ENCODE data around the gene CDKL4.
"Not testable (repeated sequence)": the region's sequence is repeated elsewhere in the genome, so short reads cannot be mapped to it uniquely, and the experiment has no call there.

Gene CDKL4

DNA sequence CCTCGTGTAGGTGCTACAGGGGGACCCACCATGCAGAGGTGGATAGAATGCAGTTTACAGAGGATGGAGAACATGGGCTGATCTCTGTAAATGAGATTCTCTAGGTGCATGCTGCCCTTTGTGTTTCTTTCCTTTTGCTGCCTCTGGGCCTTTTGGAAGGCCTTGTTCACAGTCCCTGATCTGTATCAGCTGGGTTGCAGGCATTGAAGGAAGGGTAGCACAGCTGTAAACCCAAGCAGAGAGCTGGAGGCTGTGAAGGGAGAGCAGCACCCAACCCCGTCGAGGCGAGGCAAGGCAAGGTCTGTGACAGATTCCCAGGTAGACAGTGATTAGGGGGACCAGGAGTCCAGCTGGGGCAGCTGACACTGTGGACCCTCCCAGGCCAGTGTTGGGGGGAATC, 66.8 kb downstream of the CDKL4 start:
- no peak for DNase-seq

GRCh38 chr2:39175026-39175812, 68.6 kb downstream of the CDKL4 start:
- no peak for DNase-seq

DNA sequence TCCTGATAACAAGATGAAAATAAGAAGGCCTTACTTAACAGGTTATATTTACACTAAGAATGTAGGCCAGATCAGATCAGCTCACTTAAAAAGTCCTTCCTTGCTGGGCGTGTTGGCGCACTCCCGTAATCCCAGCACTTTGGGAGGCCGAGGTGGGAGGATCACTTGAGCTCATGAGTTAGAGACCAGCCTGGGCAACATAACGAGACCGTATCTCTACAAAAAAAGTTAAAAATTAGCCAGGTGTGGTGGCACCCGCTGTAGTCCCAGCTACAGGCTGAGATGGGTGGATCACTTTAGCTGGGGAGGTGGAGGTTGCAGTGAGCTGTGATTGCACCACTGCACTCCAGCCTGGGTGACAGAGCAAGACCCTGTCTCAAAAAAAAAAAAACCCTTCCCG, 69.7 kb downstream of the CDKL4 start:
- no peak for DNase-seq

GRCh38 chr2:39172047-39172706, 71.6 kb downstream of the CDKL4 start:
- not testable (repeated sequence) for DNase-seq

DNA sequence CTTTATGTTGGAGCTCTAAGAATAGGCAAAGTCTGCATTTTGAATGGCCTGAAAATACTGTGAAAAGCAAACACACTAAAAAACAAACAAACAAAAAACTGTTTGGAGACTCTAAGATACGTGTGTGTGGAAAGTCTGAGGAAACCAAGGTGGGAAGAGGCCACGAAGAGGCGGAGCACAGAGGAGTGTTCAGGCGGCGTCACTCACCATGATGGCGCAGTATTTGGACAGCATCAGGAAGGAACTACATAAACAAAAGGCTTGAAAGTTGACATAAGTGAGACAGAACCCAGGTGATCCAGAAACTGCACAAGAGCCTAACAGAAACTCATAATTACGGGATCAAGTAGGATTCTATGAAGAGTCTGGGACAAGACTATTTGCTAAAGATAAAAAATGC, 72.1 kb downstream of the CDKL4 start:
- DNase-seq = no peak

- no peak for DNase-seq
Measured at GRCh38 chr2:39164089-39164488, 79.7 kb downstream of the CDKL4 start.

DNA sequence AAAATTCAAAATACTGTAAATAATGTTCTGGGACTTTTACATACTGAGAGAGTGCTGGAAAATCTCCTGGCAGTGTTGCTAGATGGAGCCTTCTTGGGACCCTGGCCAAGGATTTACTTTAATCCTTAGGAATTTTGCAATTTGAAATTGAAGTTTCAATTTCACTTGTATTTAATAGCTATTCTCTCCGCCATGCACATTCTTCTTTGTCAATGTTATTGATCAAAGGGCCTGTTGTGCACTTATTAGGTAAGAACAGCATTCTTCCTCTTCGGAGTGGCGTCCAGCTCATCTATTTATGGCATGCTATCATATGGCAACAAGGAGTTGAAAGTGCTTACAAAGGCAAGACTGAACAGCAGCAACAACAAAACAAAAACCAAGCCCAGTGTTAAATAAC, 82.8 kb downstream of the CDKL4 start:
- DNase-seq = no peak

DNA sequence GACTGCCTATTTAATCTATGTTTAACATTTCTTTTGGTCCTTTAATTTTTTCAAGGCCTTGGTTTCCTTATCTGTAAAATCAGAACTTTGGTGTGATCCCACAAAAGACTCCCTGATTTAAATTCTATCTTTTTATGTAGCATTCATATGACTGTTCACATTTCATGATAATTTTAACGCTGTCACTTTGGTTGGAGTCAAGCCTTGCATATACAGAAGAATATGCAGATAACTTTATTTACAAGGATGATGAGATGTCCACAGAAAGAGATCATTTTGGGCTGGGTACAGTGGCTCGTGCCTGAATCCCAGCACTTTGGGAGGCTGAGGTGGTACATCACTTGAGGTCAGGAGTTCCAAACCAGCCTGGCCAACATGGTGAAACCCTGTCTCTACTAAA, 84.5 kb downstream of the CDKL4 start:
- no peak for DNase-seq

DNA sequence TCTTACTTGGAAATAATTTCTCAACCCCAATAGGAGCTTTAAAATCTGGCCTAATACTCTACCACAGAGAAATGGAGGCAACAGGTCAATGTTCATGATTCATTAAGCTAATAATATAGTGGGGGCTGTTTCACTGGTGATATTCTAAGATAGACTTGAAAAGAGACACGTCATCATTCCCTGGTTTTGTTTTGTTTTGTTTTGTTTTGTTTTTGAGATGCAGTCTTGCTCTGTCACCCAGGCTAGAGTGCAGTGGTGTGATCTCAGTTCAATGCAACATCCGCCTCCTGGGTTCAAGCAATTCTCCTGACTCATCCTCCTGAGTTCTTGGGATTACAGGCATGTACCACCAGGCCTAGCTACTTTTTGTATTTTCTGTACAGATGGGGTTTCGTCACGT, 85.4 kb downstream of the CDKL4 start:
- DNase-seq = no peak

- no peak for DNase-seq
Measured at GRCh38 chr2:39156846-39157245, 86.9 kb downstream of the CDKL4 start.

DNA sequence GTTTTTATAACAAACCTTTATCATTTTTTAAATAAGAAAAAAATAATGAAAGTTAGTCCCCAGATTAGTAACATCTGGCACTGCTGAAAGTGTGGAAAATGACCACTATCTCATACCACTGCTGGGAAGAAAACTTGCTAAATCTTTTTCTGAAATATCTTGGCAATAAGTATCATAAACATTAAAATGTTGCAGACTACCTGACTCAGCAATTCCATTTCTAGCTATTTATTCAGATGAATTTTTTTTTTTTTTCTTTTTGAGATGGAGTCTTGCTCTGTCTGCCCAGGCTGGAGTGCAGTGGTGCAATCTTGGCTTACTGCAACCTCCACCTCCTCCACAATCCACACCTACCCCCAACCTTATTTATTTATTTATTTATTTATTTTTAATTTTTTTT, 87.7 kb downstream of the CDKL4 start:
- DNase-seq = no peak

DNA sequence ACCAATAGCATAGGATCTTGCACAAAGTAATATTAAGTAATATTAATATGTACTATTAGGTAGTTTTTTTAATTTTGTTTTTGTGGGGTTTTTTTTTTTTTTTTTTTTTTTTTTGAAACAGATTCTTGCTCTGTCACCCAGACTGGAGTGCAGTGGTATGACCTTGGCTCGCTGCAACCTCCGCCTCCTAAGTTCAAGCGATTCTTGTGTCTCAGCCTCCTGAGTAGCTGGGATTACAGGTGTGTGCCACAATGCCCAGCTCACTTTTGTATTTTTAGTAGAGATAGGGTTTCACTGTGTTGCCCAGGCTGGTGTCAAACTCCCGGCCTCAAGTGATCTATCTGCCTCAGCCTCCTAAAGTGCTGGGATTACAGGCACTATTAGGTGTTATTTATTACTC, 88.2 kb downstream of the CDKL4 start:
- not testable (repeated sequence) for DNase-seq

GRCh38 chr2:39154944-39155343, 88.8 kb downstream of the CDKL4 start:
- DNase-seq = no peak

DNA sequence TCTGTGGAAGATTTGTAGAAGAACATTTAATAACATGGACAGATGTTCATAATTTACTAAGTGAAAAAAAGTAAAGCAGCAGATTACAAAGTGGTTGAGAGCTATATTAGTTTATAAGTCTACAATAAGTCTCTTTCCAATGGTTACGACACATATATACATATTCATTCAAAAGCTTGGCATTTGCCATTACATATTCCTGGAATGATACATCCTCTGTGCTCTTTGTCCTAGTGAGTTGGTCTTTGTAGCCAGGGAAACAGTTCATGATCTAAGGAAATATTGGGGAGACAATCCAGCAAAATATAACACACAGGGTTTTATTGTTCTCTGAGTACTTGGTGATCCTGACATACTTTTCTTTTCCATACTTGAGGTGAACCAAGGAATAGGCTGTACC, 90.5 kb downstream of the CDKL4 start:
- no peak for DNase-seq

GRCh38 chr2:39152504-39152903, 91.3 kb downstream of the CDKL4 start:
- DNase-seq = no peak

GRCh38 chr2:39150890-39151497, 92.8 kb downstream of the CDKL4 start:
- peak; percentile 24 for DNase-seq

DNA sequence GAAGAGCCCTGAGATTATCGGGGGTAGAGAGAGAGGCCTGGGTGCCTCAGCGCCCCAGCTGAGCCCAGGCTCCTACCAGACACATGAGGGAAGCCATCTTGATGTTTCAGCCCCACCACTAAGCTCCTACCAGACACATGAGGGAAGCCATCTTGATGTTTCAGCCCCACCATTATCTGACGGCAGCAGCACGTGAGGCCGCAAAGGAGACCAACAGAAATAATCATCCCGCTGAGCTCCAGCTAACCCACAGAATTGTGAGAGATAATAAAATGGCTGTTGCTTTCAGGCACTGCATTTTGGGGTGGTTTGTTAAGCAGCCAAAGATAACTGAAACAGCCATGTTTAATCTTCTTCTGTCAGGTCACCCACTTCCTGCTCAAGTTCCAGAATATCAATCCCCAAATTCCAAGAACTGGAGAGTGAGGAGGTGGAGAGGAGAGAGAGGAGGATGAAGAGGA, 93.6 kb downstream of the CDKL4 start:
- DNase-seq = no peak

GRCh38 chr2:39146630-39147029, 97.1 kb downstream of the CDKL4 start:
- no peak for DNase-seq

GRCh38 chr2:39145906-39146421, 97.8 kb downstream of the CDKL4 start:
- no peak for DNase-seq

DNA sequence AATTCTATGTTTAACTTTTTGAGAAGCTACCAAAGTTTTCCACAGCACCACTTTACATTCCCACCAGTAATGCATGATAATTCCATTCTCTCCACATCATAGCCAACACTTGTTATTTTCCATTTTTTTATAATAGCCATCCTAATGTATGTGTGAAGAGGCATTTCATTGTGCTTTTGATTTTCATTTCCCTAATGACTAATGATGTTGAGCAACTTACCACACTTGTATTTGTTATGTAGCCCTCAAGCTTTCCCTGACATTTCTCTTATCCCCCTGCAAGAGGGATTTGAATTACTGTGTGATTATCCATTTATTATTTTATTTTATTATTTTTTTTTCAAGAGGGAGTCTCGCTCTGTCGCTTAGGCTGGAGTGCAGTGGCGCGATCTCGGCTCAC, 99.4 kb downstream of the CDKL4 start:
- DNase-seq = no peak

- no peak for DNase-seq
Measured at GRCh38 chr2:39142904-39143605, 100.7 kb downstream of the CDKL4 start.

DNA sequence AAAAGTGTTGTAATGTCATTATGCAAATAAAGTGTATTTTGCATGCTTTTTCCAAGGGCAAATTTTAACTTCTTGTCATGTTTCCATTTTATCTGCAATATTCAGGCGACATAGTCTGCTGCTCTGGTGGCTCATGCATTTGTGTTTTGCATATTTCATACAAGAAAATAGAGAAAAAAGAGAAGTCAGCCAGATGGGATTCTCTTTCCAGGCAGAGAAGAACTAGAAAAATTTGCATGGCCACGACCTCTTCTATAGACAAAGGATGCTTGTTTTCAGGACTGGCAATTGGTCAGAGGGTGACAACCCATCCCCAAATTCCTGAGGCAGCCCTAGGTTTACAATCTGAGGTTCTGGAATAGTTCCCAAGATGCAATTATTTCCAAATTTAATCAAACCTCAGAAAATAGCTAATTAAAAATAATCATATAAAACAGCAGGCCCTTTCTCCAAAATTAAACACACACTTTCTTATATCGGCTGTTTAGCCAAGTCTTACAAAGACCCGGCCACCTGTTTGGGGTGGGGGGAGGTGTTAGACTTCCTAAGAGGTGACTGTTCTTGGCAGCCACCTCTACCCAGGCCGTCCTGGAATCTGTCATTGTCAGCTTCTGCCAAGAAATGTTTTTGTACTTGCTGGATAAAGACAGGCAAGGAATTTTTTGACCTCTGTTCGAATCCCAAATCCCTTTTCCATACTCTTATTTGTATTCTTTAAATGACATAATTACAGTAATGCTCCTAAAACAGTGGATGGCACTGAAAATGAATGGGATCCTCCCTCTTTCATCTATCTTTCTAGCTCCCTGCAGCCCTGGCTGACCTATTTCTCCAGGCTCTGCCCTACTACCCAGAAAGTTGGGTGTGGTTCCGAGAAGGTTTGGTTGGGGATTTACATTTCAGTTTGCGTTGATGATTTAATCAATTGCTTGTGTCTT, 102.2 kb downstream of the CDKL4 start:
- DNase-seq = no peak

Measured in NCI-H2029 treated with DMSO at 0.1 percent for 48 hours (cell line).